Measurements from ENCODE around the gene PLCXD3. TPM values are rescaled to one million over a fixed set of nuclear protein-coding genes. Genes with fewer than 3 reads are reported as not detected.

PLCXD3 gene
- total RNA-seq, 2 donors from 2014 or later = 1.1 to 3.5 TPM

- TF ChIP-seq POLR2A (IDR thresholded peaks at IDR 0.05) (no peak), CTCF (IDR thresholded peaks at IDR 0.05) (no peak), POLR2AphosphoS5 (IDR thresholded peaks at IDR 0.05) (no peak)
These were observed 99.7 kb downstream of the PLCXD3 start for GRCh38 chr5:41410737-41411136.

GRCh38 chr5:41410307-41410706 is 100.1 kb downstream of the PLCXD3 start:
- Histone ChIP-seq H3K9me3 (no peaks in the 10 kb centered on the region), H3K4me3 (no peak overlapping the region), H3K27me3 (replicated peaks; ENCODE audit: insufficient read depth) (no peaks in the 10 kb centered on the region), H3K27ac (no peak overlapping the region), H3K36me3 (no peaks in the 10 kb centered on the region), H3K4me1 (replicated peaks) (no peaks in the 10 kb centered on the region)
- intact Hi-C loops (cut with DNase I) = no loop called here
- no peak for TF ChIP-seq POLR2AphosphoS5 (IDR thresholded peaks at IDR 0.05)
- no peak for TF ChIP-seq CTCF (IDR thresholded peaks at IDR 0.05)
- no peak for TF ChIP-seq POLR2A (IDR thresholded peaks at IDR 0.05)
- 80% methylated on average over 9 of the region's 9 CpGs for WGBS
- DNase-seq (ENCODE audit: low spot score) = no peak

More at GRCh38 chr5:41410737-41411136, 99.7 kb downstream of the PLCXD3 start:
- WGBS = 61% methylated on average over 4 of the region's 4 CpGs
- Histone ChIP-seq H3K36me3 (no peaks in the 10 kb centered on the region), H3K4me1 (replicated peaks) (no peaks in the 10 kb centered on the region), H3K27me3 (replicated peaks; ENCODE audit: insufficient read depth) (no peaks in the 10 kb centered on the region), H3K27ac (no peak overlapping the region), H3K4me3 (no peak overlapping the region), H3K9me3 (no peaks in the 10 kb centered on the region)
- intact Hi-C loops (cut with DNase I) = no loop called here
- no peak for DNase-seq (ENCODE audit: low spot score)

GRCh38 chr5:41408676-41409443 is 101.5 kb downstream of the PLCXD3 start:
- intact Hi-C loops (cut with DNase I) = no loop called here
- H3K36me3 ChIP-seq = no peaks in the 10 kb centered on the region
- H3K9me3 ChIP-seq = no peaks in the 10 kb centered on the region
- no peaks in the 10 kb centered on the region for H3K27me3 ChIP-seq (replicated peaks; ENCODE audit: insufficient read depth)
- TF ChIP-seq POLR2AphosphoS5 (IDR thresholded peaks at IDR 0.05) (no peak), POLR2A (IDR thresholded peaks at IDR 0.05) (no peak), CTCF (IDR thresholded peaks at IDR 0.05) (no peak)
- H3K4me3 ChIP-seq = no peak overlapping the region
- no peak overlapping the region for H3K27ac ChIP-seq
- DNase-seq (ENCODE audit: low spot score) = no peak
- H3K4me1 ChIP-seq (replicated peaks) = no peaks in the 10 kb centered on the region
- WGBS = 88% methylated on average over 6 of the region's 6 CpGs

GRCh38 chr5:41406936-41407335 is 103.5 kb downstream of the PLCXD3 start:
- no peak for DNase-seq (ENCODE audit: low spot score)
- Histone ChIP-seq H3K27me3 (replicated peaks; ENCODE audit: insufficient read depth) (no peaks in the 10 kb centered on the region), H3K4me1 (replicated peaks) (no peaks in the 10 kb centered on the region), H3K9me3 (no peaks in the 10 kb centered on the region), H3K4me3 (no peak overlapping the region), H3K36me3 (no peaks in the 10 kb centered on the region), H3K27ac (no peak overlapping the region)
- intact Hi-C loops (cut with DNase I) = no loop called here
- no peak for TF ChIP-seq POLR2AphosphoS5 (IDR thresholded peaks at IDR 0.05)
- TF ChIP-seq CTCF (IDR thresholded peaks at IDR 0.05) = no peak
- no peak for TF ChIP-seq POLR2A (IDR thresholded peaks at IDR 0.05)
- WGBS = 63% methylated on average over 1 of the region's 1 CpG

GRCh38 chr5:41406424-41406823 is 104.0 kb downstream of the PLCXD3 start:
- no peaks in the 10 kb centered on the region for H3K27me3 ChIP-seq (replicated peaks; ENCODE audit: insufficient read depth)
- H3K4me3 ChIP-seq = no peak overlapping the region
- H3K9me3 ChIP-seq = no peaks in the 10 kb centered on the region
- WGBS = 69% methylated on average over 1 of the region's 1 CpG
- TF ChIP-seq POLR2A (IDR thresholded peaks at IDR 0.05) = no peak
- TF ChIP-seq POLR2AphosphoS5 (IDR thresholded peaks at IDR 0.05) = no peak
- no peak for TF ChIP-seq CTCF (IDR thresholded peaks at IDR 0.05)
- H3K36me3 ChIP-seq = no peaks in the 10 kb centered on the region
- no peaks in the 10 kb centered on the region for H3K4me1 ChIP-seq (replicated peaks)
- no peak overlapping the region for H3K27ac ChIP-seq
- intact Hi-C loops (cut with DNase I) = no loop called here
- no peak for DNase-seq (ENCODE audit: low spot score)

All from prostate gland (tissue), 2 donors.